GM23248 (cell line): ENCODE results near the gene CSRP2.

Experiments
- EZH2 ChIP-seq: fragments of 200-600 bp; sonication (generic); IDR thresholded peaks from 2 replicates; pipeline ENCODE4 v1.6.1; 2018; ENCODE audit warnings: antibody characterized with exemption, mild to moderate bottlenecking; ENCODE audit not compliant: insufficient read depth, poor library complexity, severe bottlenecking
- EZH2phosphoT487 ChIP-seq: fragments of 200-600 bp; sonication (generic); IDR thresholded peaks from 2 replicates; pipeline ENCODE4 v1.6.1; 2018; ENCODE audit warnings: antibody characterized with exemption, moderate library complexity, mild to moderate bottlenecking, low read depth; ENCODE audit not compliant: insufficient read depth

GRCh38 chr12:76866726-76867125 is 12.1 kb downstream of the CSRP2 start:
- TF ChIP-seq EZH2phosphoT487 (no peak), EZH2 (no peak)
